ENCODE data around the gene KRTAP16-1.
"Not testable (repeated sequence)": the region's sequence is repeated elsewhere in the genome, so short reads cannot be mapped to it uniquely, and the experiment has no call there.

The KRTAP16-1 gene

GRCh38 chr17:41287050-41287449 lies 22.1 kb downstream of the KRTAP16-1 start:
- H3K27ac ChIP-seq (ENCODE audit: low read length), result no peak overlapping the region
- no peak overlapping the region for H3K4me3 ChIP-seq (ENCODE audit: low read length)
- no peaks in the 10 kb centered on the region for H3K9me3 ChIP-seq (ENCODE audit: insufficient read depth, low read depth, low read length)
- peaks cover 10% of the 10 kb centered on the region for H3K4me1 ChIP-seq (ENCODE audit: insufficient read depth, low read length)
- no peaks in the 10 kb centered on the region for H3K36me3 ChIP-seq (ENCODE audit: insufficient read depth, low read depth, low read length)
- no peak overlapping the region for H3K9ac ChIP-seq (ENCODE audit: low read depth, low read length)
- H3K27me3 ChIP-seq (ENCODE audit: insufficient read depth, low read length), result no peaks in the 10 kb centered on the region

- H3K9ac ChIP-seq (ENCODE audit: low read depth, low read length), result no peak overlapping the region
- no peaks in the 10 kb centered on the region for H3K36me3 ChIP-seq (ENCODE audit: insufficient read depth, low read depth, low read length)
- H3K4me1 ChIP-seq (ENCODE audit: insufficient read depth, low read length), result peaks cover 10% of the 10 kb centered on the region
- H3K9me3 ChIP-seq (ENCODE audit: insufficient read depth, low read depth, low read length), result no peaks in the 10 kb centered on the region
- no peak overlapping the region for H3K4me3 ChIP-seq (ENCODE audit: low read length)
- H3K27ac ChIP-seq (ENCODE audit: low read length), result no peak overlapping the region
- no peaks in the 10 kb centered on the region for H3K27me3 ChIP-seq (ENCODE audit: insufficient read depth, low read length)
Observed at GRCh38 chr17:41284546-41284945, 24.6 kb downstream of the KRTAP16-1 start.

- no peaks in the 10 kb centered on the region for H3K9me3 ChIP-seq (ENCODE audit: insufficient read depth, low read depth, low read length)
- H3K27me3 ChIP-seq (ENCODE audit: insufficient read depth, low read length), result no peaks in the 10 kb centered on the region
- H3K36me3 ChIP-seq (ENCODE audit: insufficient read depth, low read depth, low read length), result no peaks in the 10 kb centered on the region
- H3K4me3 ChIP-seq (ENCODE audit: low read length), result no peak overlapping the region
- no peak overlapping the region for H3K27ac ChIP-seq (ENCODE audit: low read length)
- H3K9ac ChIP-seq (ENCODE audit: low read depth, low read length), result no peak overlapping the region
- H3K4me1 ChIP-seq (ENCODE audit: insufficient read depth, low read length), result peaks cover 10% of the 10 kb centered on the region
Observed at GRCh38 chr17:41284043-41284442, 25.1 kb downstream of the KRTAP16-1 start.

GRCh38 chr17:41278176-41278955 lies 30.7 kb downstream of the KRTAP16-1 start:
- Histone ChIP-seq H3K9me3 (ENCODE audit: insufficient read depth, low read depth, low read length) (no peaks in the 10 kb centered on the region), H3K27me3 (ENCODE audit: insufficient read depth, low read length) (no peaks in the 10 kb centered on the region), H3K4me1 (ENCODE audit: insufficient read depth, low read length) (no peaks in the 10 kb centered on the region), H3K4me3 (ENCODE audit: low read length) (no peak overlapping the region), H3K27ac (ENCODE audit: low read length) (no peak overlapping the region), H3K9ac (ENCODE audit: low read depth, low read length) (no peak overlapping the region), H3K36me3 (ENCODE audit: insufficient read depth, low read depth, low read length) (no peaks in the 10 kb centered on the region)

DNA sequence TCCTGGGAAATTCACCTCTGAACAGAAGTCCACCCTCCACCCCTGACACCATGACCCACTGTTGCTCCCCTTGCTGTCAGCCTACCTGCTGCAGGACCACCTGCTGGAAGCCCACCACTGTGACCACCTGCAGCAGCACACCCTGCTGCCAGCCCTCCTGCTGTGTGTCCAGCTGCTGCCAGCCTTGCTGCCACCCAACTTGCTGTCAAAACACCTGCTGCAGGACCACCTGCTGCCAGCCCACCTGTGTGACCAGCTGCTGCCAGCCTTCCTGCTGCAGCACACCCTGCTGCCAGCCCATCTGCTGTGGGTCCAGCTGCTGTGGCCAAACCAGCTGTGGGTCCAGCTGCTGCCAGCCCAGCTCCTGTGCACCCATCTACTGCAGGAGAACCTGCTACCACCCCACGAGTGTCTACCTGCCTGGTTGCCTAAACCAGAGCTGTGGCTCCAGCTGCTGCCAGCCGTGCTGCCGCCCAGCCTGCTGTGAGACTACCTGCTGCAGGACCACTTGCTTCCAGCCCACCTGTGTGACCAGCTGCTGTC lies 33.4 kb downstream of the KRTAP16-1 start, which contains the start of gene KRTAP9-7:
Gene KRTAP9-7, plus strand, starts transcription at position 51 of the 543 bp plus-strand sequence. Its CDS starts 0 bp downstream, at position 51.
- H3K4me3 ChIP-seq (ENCODE audit: low read length); H3K36me3 ChIP-seq (ENCODE audit: insufficient read depth, low read depth, low read length); H3K4me1 ChIP-seq (ENCODE audit: insufficient read depth, low read length); H3K9ac ChIP-seq (ENCODE audit: low read depth, low read length); H3K27me3 ChIP-seq (ENCODE audit: insufficient read depth, low read length); H3K9me3 ChIP-seq (ENCODE audit: insufficient read depth, low read depth, low read length); H3K27ac ChIP-seq (ENCODE audit: low read length): not testable (repeated sequence)

- Histone ChIP-seq H3K4me1 (ENCODE audit: insufficient read depth, low read length) (no peaks in the 10 kb centered on the region), H3K4me3 (ENCODE audit: low read length) (no peak overlapping the region), H3K27me3 (ENCODE audit: insufficient read depth, low read length) (no peaks in the 10 kb centered on the region), H3K9me3 (ENCODE audit: insufficient read depth, low read depth, low read length) (no peaks in the 10 kb centered on the region), H3K9ac (ENCODE audit: low read depth, low read length) (no peak overlapping the region), H3K36me3 (ENCODE audit: insufficient read depth, low read depth, low read length) (no peaks in the 10 kb centered on the region), H3K27ac (ENCODE audit: low read length) (no peak overlapping the region)
Observed at GRCh38 chr17:41271858-41272257, 37.3 kb downstream of the KRTAP16-1 start.

- H3K9me3 ChIP-seq (ENCODE audit: insufficient read depth, low read depth, low read length); H3K27me3 ChIP-seq (ENCODE audit: insufficient read depth, low read length); H3K4me1 ChIP-seq (ENCODE audit: insufficient read depth, low read length); H3K4me3 ChIP-seq (ENCODE audit: low read length); H3K27ac ChIP-seq (ENCODE audit: low read length); H3K36me3 ChIP-seq (ENCODE audit: insufficient read depth, low read depth, low read length); H3K9ac ChIP-seq (ENCODE audit: low read depth, low read length): not testable (repeated sequence)
Observed at GRCh38 chr17:41271323-41271722, 37.8 kb downstream of the KRTAP16-1 start.

- Histone ChIP-seq H3K27me3 (ENCODE audit: insufficient read depth, low read length) (no peaks in the 10 kb centered on the region; the same call in 1 of the 2 replicates), H3K4me1 (ENCODE audit: insufficient read depth, low read length) (no peaks in the 10 kb centered on the region), H3K36me3 (ENCODE audit: insufficient read depth, low read depth, low read length) (no peaks in the 10 kb centered on the region), H3K4me3 (ENCODE audit: low read length) (no peak overlapping the region), H3K27ac (ENCODE audit: low read length) (no peak overlapping the region), H3K9ac (ENCODE audit: low read depth, low read length) (no peak overlapping the region), H3K9me3 (ENCODE audit: insufficient read depth, low read depth, low read length) (no peaks in the 10 kb centered on the region)
Observed at GRCh38 chr17:41267711-41268110, 41.4 kb downstream of the KRTAP16-1 start.

GRCh38 chr17:41265078-41265477 lies 44.0 kb downstream of the KRTAP16-1 start, which contains the start of gene KRTAP9-6:
TSS of gene KRTAP9-6 (plus strand) at chr17:41265378. CDS start at chr17:41265378, 0 bp downstream.
- no peaks in the 10 kb centered on the region; the same call in 1 of the 2 replicates for H3K27me3 ChIP-seq (ENCODE audit: insufficient read depth, low read length)
- no peak within 1 kb of the TSS for H3K27ac ChIP-seq (ENCODE audit: low read length)
- H3K4me3 ChIP-seq (ENCODE audit: low read length), result no peak within 1 kb of the TSS
- H3K9ac ChIP-seq (ENCODE audit: low read depth, low read length), result no peak within 1 kb of the TSS
- no peaks in the 10 kb centered on the region for H3K36me3 ChIP-seq (ENCODE audit: insufficient read depth, low read depth, low read length)
- H3K4me1 ChIP-seq (ENCODE audit: insufficient read depth, low read length), result no peaks in the 10 kb centered on the region
- no peaks in the 10 kb centered on the region for H3K9me3 ChIP-seq (ENCODE audit: insufficient read depth, low read depth, low read length)

GRCh38 chr17:41264599-41264998 lies 44.5 kb downstream of the KRTAP16-1 start:
- no peaks in the 10 kb centered on the region for H3K4me1 ChIP-seq (ENCODE audit: insufficient read depth, low read length)
- no peaks in the 10 kb centered on the region for H3K36me3 ChIP-seq (ENCODE audit: insufficient read depth, low read depth, low read length)
- H3K27ac ChIP-seq (ENCODE audit: low read length), result no peak overlapping the region
- no peaks in the 10 kb centered on the region for H3K9me3 ChIP-seq (ENCODE audit: insufficient read depth, low read depth, low read length)
- H3K27me3 ChIP-seq (ENCODE audit: insufficient read depth, low read length), result no peaks in the 10 kb centered on the region; the same call in 1 of the 2 replicates
- H3K9ac ChIP-seq (ENCODE audit: low read depth, low read length), result no peak overlapping the region
- H3K4me3 ChIP-seq (ENCODE audit: low read length), result no peak overlapping the region

GRCh38 chr17:41263212-41263611 lies 45.9 kb downstream of the KRTAP16-1 start:
- Histone ChIP-seq H3K9me3 (ENCODE audit: insufficient read depth, low read depth, low read length) (no peaks in the 10 kb centered on the region), H3K4me1 (ENCODE audit: insufficient read depth, low read length) (no peaks in the 10 kb centered on the region), H3K27me3 (ENCODE audit: insufficient read depth, low read length) (no peaks in the 10 kb centered on the region; the same call in 1 of the 2 replicates), H3K36me3 (ENCODE audit: insufficient read depth, low read depth, low read length) (no peaks in the 10 kb centered on the region), H3K4me3 (ENCODE audit: low read length) (no peak overlapping the region), H3K27ac (ENCODE audit: low read length) (no peak overlapping the region), H3K9ac (ENCODE audit: low read depth, low read length) (no peak overlapping the region)

- Histone ChIP-seq H3K4me3 (ENCODE audit: low read length) (no peak overlapping the region), H3K36me3 (ENCODE audit: insufficient read depth, low read depth, low read length) (no peaks in the 10 kb centered on the region), H3K9me3 (ENCODE audit: insufficient read depth, low read depth, low read length) (no peaks in the 10 kb centered on the region), H3K4me1 (ENCODE audit: insufficient read depth, low read length) (no peaks in the 10 kb centered on the region), H3K9ac (ENCODE audit: low read depth, low read length) (no peak overlapping the region), H3K27me3 (ENCODE audit: insufficient read depth, low read length) (peaks cover 3% of the 10 kb centered on the region; the same call in 1 of the 2 replicates), H3K27ac (ENCODE audit: low read length) (no peak overlapping the region)
Observed at GRCh38 chr17:41258406-41258805, 50.7 kb downstream of the KRTAP16-1 start.

Data from iPS-20b (cell line).